Chondrocyte (in vitro differentiated cells): ENCODE results near the gene GRB10. TPM values are rescaled to one million over a fixed set of nuclear protein-coding genes. Genes with fewer than 3 reads are reported as not detected.

ENCODE experiments used
- DNase-seq: peaks from one replicate; pipeline ENCODE4 v3.0.0; 2021; ENCODE audit warnings: mixed read lengths, low spot score
- H3K27ac Mint-ChIP-seq: one replicate; pipeline ENCODE4 v1.8.0; 2021; ENCODE audit warnings: mild to moderate bottlenecking, moderate library complexity, mixed read lengths; ENCODE audit not compliant: unreplicated experiment
- H3K27me3 Mint-ChIP-seq: 2 replicates; pipeline ENCODE4 v1.8.0; 2021; ENCODE audit warnings: low read depth, mixed read lengths
- H3K36me3 Mint-ChIP-seq: 2 replicates; pipeline ENCODE4 v1.8.0; 2021; ENCODE audit warnings: low read depth, mixed read lengths
- H3K4me1 Mint-ChIP-seq: 2 replicates; pipeline ENCODE4 v1.8.0; 2021; ENCODE audit warnings: low read depth, mild to moderate bottlenecking, mixed read lengths
- H3K4me3 Mint-ChIP-seq: one replicate; pipeline ENCODE4 v1.8.0; 2021; ENCODE audit warnings: mild to moderate bottlenecking, moderate library complexity, mixed read lengths; ENCODE audit not compliant: unreplicated experiment
- H3K9me3 Mint-ChIP-seq: 2 replicates; pipeline ENCODE4 v1.8.0; 2021; ENCODE audit warnings: low read depth, mixed read lengths
- total RNA-seq: library from RNA; stranded (reverse); gene quantifications from 3 replicates; pipeline ENCODE4 v1.2.1, GENCODE V29; 2021
- TF ChIP-seq, protein P1 (sequence below): fragments of 200-600 bp; sonication (generic); IDR thresholded peaks from 2 replicates; pipeline ENCODE4 v1.5.0; 2021; ENCODE audit warnings: antibody characterized with exemption, mild to moderate bottlenecking, moderate library complexity

GRB10 gene
- total RNA-seq, 1 donor from 2014 or later: 73.7 TPM

DNA sequence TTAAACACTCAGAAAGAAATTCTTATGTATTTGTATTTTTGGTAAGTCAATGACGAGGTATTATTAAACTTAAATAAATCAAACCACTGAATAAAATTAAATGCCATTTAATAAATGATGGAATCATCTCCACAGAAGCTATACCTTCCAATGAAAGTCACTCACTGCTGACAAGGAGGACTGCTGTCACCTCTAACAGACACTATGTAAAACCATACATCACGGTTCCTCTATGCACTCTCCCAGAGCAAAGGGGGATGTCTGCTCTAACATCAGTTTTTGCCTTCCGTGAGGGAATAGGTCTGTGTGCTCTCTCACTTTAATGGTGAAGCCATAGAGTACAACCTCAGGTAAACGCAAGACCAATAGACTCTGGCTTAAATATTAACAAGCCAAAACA is 117.8 kb downstream of the GRB10 start:
- Mint-ChIP-seq H3K36me3 (peaks cover 24% of the 10 kb centered on the region), H3K4me3 (no peak overlapping the region), H3K9me3 (no peaks in the 10 kb centered on the region), H3K27ac (no peak overlapping the region), H3K4me1 (peaks cover 69% of the 10 kb centered on the region), H3K27me3 (no peaks in the 10 kb centered on the region)
- DNase-seq: no peak
- TF ChIP-seq, protein P1, sequence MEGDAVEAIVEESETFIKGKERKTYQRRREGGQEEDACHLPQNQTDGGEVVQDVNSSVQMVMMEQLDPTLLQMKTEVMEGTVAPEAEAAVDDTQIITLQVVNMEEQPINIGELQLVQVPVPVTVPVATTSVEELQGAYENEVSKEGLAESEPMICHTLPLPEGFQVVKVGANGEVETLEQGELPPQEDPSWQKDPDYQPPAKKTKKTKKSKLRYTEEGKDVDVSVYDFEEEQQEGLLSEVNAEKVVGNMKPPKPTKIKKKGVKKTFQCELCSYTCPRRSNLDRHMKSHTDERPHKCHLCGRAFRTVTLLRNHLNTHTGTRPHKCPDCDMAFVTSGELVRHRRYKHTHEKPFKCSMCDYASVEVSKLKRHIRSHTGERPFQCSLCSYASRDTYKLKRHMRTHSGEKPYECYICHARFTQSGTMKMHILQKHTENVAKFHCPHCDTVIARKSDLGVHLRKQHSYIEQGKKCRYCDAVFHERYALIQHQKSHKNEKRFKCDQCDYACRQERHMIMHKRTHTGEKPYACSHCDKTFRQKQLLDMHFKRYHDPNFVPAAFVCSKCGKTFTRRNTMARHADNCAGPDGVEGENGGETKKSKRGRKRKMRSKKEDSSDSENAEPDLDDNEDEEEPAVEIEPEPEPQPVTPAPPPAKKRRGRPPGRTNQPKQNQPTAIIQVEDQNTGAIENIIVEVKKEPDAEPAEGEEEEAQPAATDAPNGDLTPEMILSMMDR: no peak

DNA sequence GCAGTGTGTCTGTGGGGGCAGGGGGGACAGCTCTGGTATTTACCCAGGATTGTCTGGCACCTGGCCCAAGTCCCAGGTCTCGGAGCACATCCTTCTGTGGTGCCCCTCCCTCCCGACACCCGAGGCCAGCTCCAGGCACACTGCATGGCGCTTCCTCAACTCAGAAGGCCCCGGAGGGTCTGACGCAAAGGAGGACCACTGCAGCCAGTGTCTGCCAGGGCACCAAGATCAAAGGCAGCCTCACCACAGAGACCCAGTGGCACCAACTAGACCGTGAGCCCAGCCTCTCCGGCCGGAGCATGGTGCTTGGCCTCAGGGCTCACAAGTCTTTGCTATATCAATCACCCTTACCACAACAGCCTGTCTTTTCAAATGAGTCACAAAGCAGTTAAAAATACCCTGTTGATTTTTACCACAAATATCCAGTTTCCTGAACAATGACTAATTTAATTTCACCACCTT is 118.2 kb downstream of the GRB10 start:
- Mint-ChIP-seq H3K36me3 (peaks cover 26% of the 10 kb centered on the region), H3K27ac (peak overlapping the region; percentile 65), H3K4me1 (peaks cover 71% of the 10 kb centered on the region), H3K9me3 (no peaks in the 10 kb centered on the region), H3K27me3 (no peaks in the 10 kb centered on the region), H3K4me3 (no peak overlapping the region)
- TF ChIP-seq, protein P1: no peak
- no peak for DNase-seq

DNA sequence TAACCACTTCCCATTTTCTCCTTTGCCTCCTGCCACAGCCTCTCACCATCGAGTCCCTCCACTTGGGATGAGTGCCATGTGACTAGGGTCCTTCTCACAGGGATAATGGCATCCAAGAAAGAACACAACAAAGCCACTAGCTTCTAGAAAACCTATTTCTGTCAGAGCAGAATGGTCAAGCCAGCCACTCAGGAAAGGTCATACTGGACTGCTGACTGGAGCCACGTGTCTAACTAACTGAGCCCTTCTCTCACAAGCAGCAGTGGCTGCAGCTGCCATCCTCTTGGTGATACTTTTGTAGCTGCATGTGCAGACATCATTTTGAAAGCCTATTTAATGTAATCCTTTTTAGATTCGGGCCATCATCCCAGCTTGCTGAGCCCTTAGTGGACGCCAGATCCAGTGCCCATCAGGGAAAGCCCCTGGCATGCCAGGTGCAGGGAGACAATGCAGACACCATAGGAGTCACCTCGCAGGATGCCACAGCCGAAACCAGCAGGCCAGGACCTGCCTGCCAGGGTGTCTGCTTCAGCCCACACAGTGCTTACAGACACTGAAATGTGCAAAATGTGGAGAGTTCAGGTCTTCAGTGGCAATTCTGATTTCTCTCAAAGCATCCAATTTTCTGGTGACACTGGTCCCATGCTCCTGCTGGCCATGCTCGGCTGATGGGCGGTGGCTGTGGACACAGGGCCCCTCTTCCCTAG is 119.1 kb downstream of the GRB10 start:
- peaks cover 66% of the 10 kb centered on the region for H3K4me1 Mint-ChIP-seq
- no peak overlapping the region for H3K27ac Mint-ChIP-seq

DNA sequence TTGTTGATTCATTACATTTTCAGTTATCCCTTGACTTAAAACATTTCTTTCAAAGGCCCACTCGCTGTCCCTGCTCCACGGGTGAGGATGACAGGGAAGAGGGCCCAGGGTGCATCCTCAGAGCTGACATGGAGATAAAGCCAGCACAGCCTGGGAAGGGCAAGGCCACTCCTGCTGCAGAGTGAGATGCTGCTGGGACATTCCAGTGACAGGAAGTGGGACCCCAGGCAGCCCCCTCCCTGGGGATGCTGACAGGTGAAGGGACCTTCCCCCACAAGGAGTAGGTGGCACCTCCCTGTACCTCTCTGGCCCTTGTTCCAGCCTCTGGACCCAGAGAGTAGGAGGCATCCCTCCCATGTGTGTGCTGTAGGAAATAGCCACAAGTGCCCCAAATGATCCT is 119.7 kb downstream of the GRB10 start:
- TF ChIP-seq, protein P1: no peak
- no peak overlapping the region for H3K4me3 Mint-ChIP-seq
- H3K4me1 Mint-ChIP-seq: peaks cover 66% of the 10 kb centered on the region
- DNase-seq: peak; percentile 61
- H3K9me3 Mint-ChIP-seq: no peaks in the 10 kb centered on the region
- H3K36me3 Mint-ChIP-seq: peaks cover 23% of the 10 kb centered on the region
- no peak overlapping the region for H3K27ac Mint-ChIP-seq
- no peaks in the 10 kb centered on the region for H3K27me3 Mint-ChIP-seq

More for the DNA sequence above, 119.1 kb downstream of the GRB10 start:
- no peaks in the 10 kb centered on the region for H3K9me3 Mint-ChIP-seq
- H3K4me3 Mint-ChIP-seq: no peak overlapping the region
- DNase-seq: peak; percentile 68
- TF ChIP-seq, protein P1: no peak
- H3K27me3 Mint-ChIP-seq: no peaks in the 10 kb centered on the region
- H3K36me3 Mint-ChIP-seq: peaks cover 25% of the 10 kb centered on the region

DNA sequence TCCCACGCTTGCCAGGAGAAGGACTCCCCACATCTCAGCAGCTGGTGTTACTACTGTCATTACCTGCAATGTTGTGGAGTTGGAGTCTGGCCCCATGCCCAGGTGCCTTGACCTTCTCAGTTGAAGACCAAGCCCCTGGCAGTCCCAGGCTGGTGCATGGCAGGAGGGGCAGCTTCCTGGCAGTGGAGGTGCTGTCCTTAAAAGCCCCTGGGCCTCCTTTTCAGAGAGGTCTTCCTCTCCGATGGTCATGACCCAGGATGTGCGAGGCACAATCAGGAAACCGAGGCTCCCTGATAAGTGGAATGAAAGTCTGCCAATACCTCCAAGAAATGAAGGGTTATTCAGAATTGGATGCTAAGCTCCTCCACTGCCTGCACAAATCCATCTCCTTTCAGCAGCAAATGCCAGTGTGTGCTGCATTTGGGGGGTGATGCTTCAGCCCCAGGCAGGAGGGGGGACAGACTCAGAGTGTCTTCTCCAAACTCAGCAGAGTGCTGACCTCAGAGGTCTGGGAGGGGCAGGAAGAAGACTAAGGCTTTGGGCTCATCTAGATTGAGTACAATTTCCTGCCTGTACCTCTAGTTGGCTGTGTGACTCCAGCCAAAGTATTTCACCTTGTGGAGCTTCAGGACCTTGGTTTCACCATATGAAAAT is 120.5 kb downstream of the GRB10 start:
- peak; percentile 73 for DNase-seq
- H3K27me3 Mint-ChIP-seq: no peaks in the 10 kb centered on the region
- H3K36me3 Mint-ChIP-seq: peaks cover 22% of the 10 kb centered on the region
- H3K4me1 Mint-ChIP-seq: peaks cover 66% of the 10 kb centered on the region
- H3K9me3 Mint-ChIP-seq: no peaks in the 10 kb centered on the region
- no peak overlapping the region for H3K4me3 Mint-ChIP-seq
- H3K27ac Mint-ChIP-seq: no peak overlapping the region
- TF ChIP-seq, protein P1: no peak
